K562 (cell line): ENCODE measurements around the gene NAV2. TPM values are rescaled to one million over a fixed set of nuclear protein-coding genes. Genes with fewer than 3 reads are reported as not detected.

Experiments
- ATAC-seq: fragments of 200-7000 bp; cut with Tn5 transposase; 3 replicates; pipeline ENCODE4 v1.9.1; 2020; ENCODE audit warnings: moderate library complexity
- BruUV-seq: library from RNA; stranded (reverse); fragments of 400-500 nt; replicated peaks from 2 replicates; lab custom pipeline; 2021; lab: Mats Ljungman, UMichigan
- CTCF ChIA-PET: fragments of 300-600 bp; formaldehyde crosslinking; extraction: SDS; loops from one replicate; lab custom pipeline; 2021; ENCODE audit warnings: low intra/inter-chr PET ratio; lab: Yijun Ruan, JAX
- POLR2A ChIA-PET: fragments of 300-600, 350-650 bp; sonication (Branson Sonifier 250); formaldehyde crosslinking; extraction: SDS; loops from one replicate; lab custom pipeline; 2021; ENCODE audit warnings: antibody characterized with exemption, inconsistent platforms; lab: Yijun Ruan, JAX
- DNase-seq, 4 experiments: peaks; one replicate each; pipeline versions ENCODE4 v3.0.0 to v3.0.0-alpha.2; 2011 to 2018; ENCODE audit warnings: low spot score in 3 of 4, mixed read lengths in 3 of 4; ENCODE audit errors: extremely low read depth in 1 of 4
- FAIRE-seq: peaks from 2 replicates; lab custom pipeline; 2011; peaks lifted over from hg19 to GRCh38; lab: Jason Lieb, UNC
- H2AFZ ChIP-seq: 2 replicates; pipeline ENCODE4 v1.6.0; 2011; ENCODE audit warnings: low read depth, low read length, control low read depth, inconsistent platforms
- H3K27ac ChIP-seq: fragments of 200-600 bp; 3 replicates; pipeline ENCODE4 v1.8.0; 2011; ENCODE audit warnings: low read depth, mild to moderate bottlenecking, control low read depth, inconsistent platforms, low read length, moderate library complexity, mixed read lengths; ENCODE audit errors: extremely low read depth
- H3K27me3 ChIP-seq, 2 experiments: fragments of 300-600 bp in 1 of 2; 2 replicates in 1 of 2; 3 replicates in 1 of 2; pipeline versions ENCODE4 v1.6.0 to v1.8.0; 2011; ENCODE audit warnings: inconsistent platforms in 2 of 2, low read length in 2 of 2, mild to moderate bottlenecking in 1 of 2, mixed read lengths in 1 of 2, moderate library complexity in 1 of 2; ENCODE audit not compliant: control insufficient read depth in 2 of 2, insufficient read depth in 2 of 2
- H3K36me3 ChIP-seq: fragments of 300-600 bp; 3 replicates; pipeline ENCODE4 v1.8.0; 2011; ENCODE audit warnings: mild to moderate bottlenecking, low read length, inconsistent platforms; ENCODE audit not compliant: control insufficient read depth, insufficient read depth
- H3K4me1 ChIP-seq, 2 experiments: fragments of 200-600 bp in 1 of 2; replicated peaks in 1 of 2; 2 replicates in 1 of 2; 3 replicates in 1 of 2; pipeline versions ENCODE4 v1.5.1 to v1.8.0; 2011; ENCODE audit warnings: inconsistent platforms in 2 of 2, low read length in 2 of 2, mild to moderate bottlenecking in 1 of 2, mixed read lengths in 1 of 2, moderate library complexity in 1 of 2; ENCODE audit not compliant: control insufficient read depth in 2 of 2, insufficient read depth in 2 of 2
- H3K4me2 ChIP-seq: 2 replicates; pipeline ENCODE4 v1.6.1; 2011; ENCODE audit warnings: low read length, control low read depth, inconsistent platforms, mixed read lengths; ENCODE audit not compliant: insufficient read depth
- H3K4me3 ChIP-seq: fragments of 200-600 bp; sonication (generic), shearing (Covaris generic); 2 replicates; pipeline ENCODE4 v1.5.1; 2016; ENCODE audit warnings: control low read depth, inconsistent platforms
- H3K79me2 ChIP-seq: fragments of 200-600 bp; 3 replicates; pipeline ENCODE4 v1.8.0; 2011; ENCODE audit warnings: low read length, inconsistent platforms; ENCODE audit not compliant: control insufficient read depth, insufficient read depth
- H3K9ac ChIP-seq, 2 experiments: 2 replicates each; pipeline versions ENCODE4 v1.6.0 to v1.6.1; 2011; ENCODE audit warnings: low read depth in 2 of 2, low read length in 2 of 2, control low read depth in 1 of 2, inconsistent platforms in 1 of 2, mild to moderate bottlenecking in 1 of 2, mixed read lengths in 1 of 2; ENCODE audit not compliant: insufficient read depth in 1 of 2
- H3K9me1 ChIP-seq: one replicate; pipeline ENCODE4 v1.6.0; 2011; ENCODE audit warnings: inconsistent platforms, mild to moderate bottlenecking, low read length, moderate library complexity; ENCODE audit not compliant: control insufficient read depth, insufficient read depth
- H3K9me3 ChIP-seq: replicated peaks from 2 replicates; pipeline ENCODE4 v1.5.1; 2011; ENCODE audit warnings: low read depth, low read length, inconsistent platforms; ENCODE audit not compliant: control insufficient read depth, insufficient read depth
- H4K20me1 ChIP-seq: replicated peaks from 2 replicates; pipeline ENCODE4 v1.6.1; 2011; ENCODE audit warnings: low read length, inconsistent platforms, mixed read lengths; ENCODE audit not compliant: control insufficient read depth, insufficient read depth
- AFF1 ChIP-seq, 2 experiments: fragments of 450-650 bp; IDR thresholded peaks; 2 replicates each; pipeline ENCODE4 v1.6.1; 2018; ENCODE audit warnings: mild to moderate bottlenecking in 2 of 2, low read depth in 1 of 2; ENCODE audit not compliant: partially characterized antibody in 2 of 2
- BRF1 ChIP-seq: IDR thresholded peaks from 3 replicates; pipeline ENCODE4 v1.6.1; 2011; ENCODE audit warnings: borderline replicate concordance, mild to moderate bottlenecking; ENCODE audit not compliant: insufficient read length; ENCODE audit errors: extremely low read depth
- DIDO1 ChIP-seq: fragments of 450-650 bp; IDR thresholded peaks from 2 replicates; pipeline ENCODE4 v1.6.1; 2016; ENCODE audit warnings: low read depth, missing biosample characterization, missing genetic modification characterization
- E2F5 ChIP-seq: sonication (generic); formaldehyde crosslinking; IDR thresholded peaks from 2 replicates; pipeline ENCODE4 v1.8.0; 2022; ENCODE audit warnings: mild to moderate bottlenecking, missing genetic modification reagents
- LEF1 ChIP-seq: fragments of 450-650 bp; IDR thresholded peaks from 2 replicates; pipeline ENCODE4 v1.6.1; 2016; ENCODE audit warnings: mild to moderate bottlenecking
- NONO ChIP-seq, 2 experiments: fragments of 200-400 bp in 1 of 2; fragments of 450-650 bp in 1 of 2; formaldehyde crosslinking in 1 of 2; IDR thresholded peaks; 2 replicates each; pipeline ENCODE4 v1.6.1; 2017; ENCODE audit warnings: low read depth in 2 of 2, mild to moderate bottlenecking in 2 of 2, moderate library complexity in 2 of 2, low read length in 1 of 2
- NR4A1 ChIP-seq, 2 experiments: fragments of 250-450 bp in 1 of 2; fragments of 450-650 bp in 1 of 2; sonication (Bioruptor Pico) in 1 of 2; IDR thresholded peaks; 2 replicates each; pipeline versions ENCODE4 v1.4.0 to v1.6.1; 2016 to 2020; ENCODE audit warnings: mild to moderate bottlenecking in 2 of 2, missing compliant biosample characterization in 1 of 2, missing genetic modification characterization in 1 of 2, moderate library complexity in 1 of 2
- POLR2G ChIP-seq: fragments of 200-400 bp; formaldehyde crosslinking; IDR thresholded peaks from 2 replicates; pipeline ENCODE4 v1.6.1; 2017; ENCODE audit warnings: low read depth, mild to moderate bottlenecking, antibody characterized with exemption, low read length, moderate library complexity
- PPARD ChIP-seq: fragments of 250-450 bp; sonication (Bioruptor Pico); IDR thresholded peaks from 2 replicates; pipeline ENCODE4 v1.8.0; 2022; ENCODE audit warnings: inconsistent platforms, mild to moderate bottlenecking, moderate library complexity
- SMAD4 ChIP-seq: fragments of 250-450 bp; sonication (Bioruptor Pico); conservative IDR thresholded peaks from 2 replicates; pipeline ENCODE4 v1.8.0; 2021; ENCODE audit warnings: inconsistent platforms, mild to moderate bottlenecking, moderate library complexity
- SP1 ChIP-seq: sonication (generic); formaldehyde crosslinking; IDR thresholded peaks from 2 replicates; pipeline ENCODE4 v1.8.1; 2022; ENCODE audit warnings: mild to moderate bottlenecking, missing genetic modification reagents
- ZNF561 ChIP-seq: fragments of 450-650 bp; formaldehyde crosslinking; conservative IDR thresholded peaks from 2 replicates; pipeline ENCODE4 v1.4.0; 2020; ENCODE audit warnings: mild to moderate bottlenecking, moderate library complexity
- WGBS: fragments of 100-300 bp; shearing (Covaris generic); methylation state at CpG from one replicate; pipeline ENCODE4 v1.1.6; 2016; ENCODE audit warnings: low coverage, mixed read lengths; ENCODE audit not compliant: insufficient coverage; ENCODE audit errors: missing lambda C conversion rate; 5-methylcytosine and 5-hydroxymethylcytosine counted together
- in situ Hi-C: fragments of 300-500 bp; cut with MboI; formaldehyde crosslinking; loops from 4 replicates; pipeline ENCODE4 v1.15.0; 2018; ENCODE audit warnings: inconsistent platforms, mixed read lengths
- intact Hi-C: fragments of 100-400 bp; cut with micrococcal nuclease; formaldehyde crosslinking; loops from 2 replicates; pipeline ENCODE4 v1.14.2; 2022
- polyA plus RNA-seq, 8 experiments: library from polyadenylated mRNA; depleted of rRNA in 4 of 8; stranded (reverse) in 5 of 8; unstranded in 3 of 8; fragments of >200 nt; fragmentation: Nextera tagmentation in 2 of 8; fragmentation: Illumina TruSeq in 1 of 8; extraction: Ambion mirVana in 2 of 8; extraction: Trizol in 1 of 8; gene quantifications; 2 replicates each; pipeline versions ENCODE4 v1.2.1 to v1.2.3, GENCODE V29; 2011 to 2014; ENCODE audit warnings: inconsistent platforms in 1 of 8, missing spikeins in 1 of 8
- total RNA-seq, 7 experiments: library from RNA; depleted of rRNA in 6 of 7; stranded (reverse); fragments of >200 nt in 6 of 7; fragmentation: Illumina TruSeq in 2 of 7; extraction: Trizol in 2 of 7; gene quantifications; 2 replicates each; pipeline versions ENCODE4 v1.2.1 to v1.2.3, GENCODE V29; 2011 to 2021; ENCODE audit warnings: low replicate concordance in 1 of 7
- TF ChIP-seq, protein P1 (sequence below): fragments of 450-650 bp; IDR thresholded peaks from 2 replicates; pipeline ENCODE4 v1.6.1; 2016; ENCODE audit warnings: missing biosample characterization, missing genetic modification characterization

Gene NAV2
- total and polyA plus RNA-seq, 9 of the 15 experiments (the other 6 are each of a cell fraction or from before 2014, with no cell fraction given) = 0.03 to 0.35 (median 0.05) TPM

DNA sequence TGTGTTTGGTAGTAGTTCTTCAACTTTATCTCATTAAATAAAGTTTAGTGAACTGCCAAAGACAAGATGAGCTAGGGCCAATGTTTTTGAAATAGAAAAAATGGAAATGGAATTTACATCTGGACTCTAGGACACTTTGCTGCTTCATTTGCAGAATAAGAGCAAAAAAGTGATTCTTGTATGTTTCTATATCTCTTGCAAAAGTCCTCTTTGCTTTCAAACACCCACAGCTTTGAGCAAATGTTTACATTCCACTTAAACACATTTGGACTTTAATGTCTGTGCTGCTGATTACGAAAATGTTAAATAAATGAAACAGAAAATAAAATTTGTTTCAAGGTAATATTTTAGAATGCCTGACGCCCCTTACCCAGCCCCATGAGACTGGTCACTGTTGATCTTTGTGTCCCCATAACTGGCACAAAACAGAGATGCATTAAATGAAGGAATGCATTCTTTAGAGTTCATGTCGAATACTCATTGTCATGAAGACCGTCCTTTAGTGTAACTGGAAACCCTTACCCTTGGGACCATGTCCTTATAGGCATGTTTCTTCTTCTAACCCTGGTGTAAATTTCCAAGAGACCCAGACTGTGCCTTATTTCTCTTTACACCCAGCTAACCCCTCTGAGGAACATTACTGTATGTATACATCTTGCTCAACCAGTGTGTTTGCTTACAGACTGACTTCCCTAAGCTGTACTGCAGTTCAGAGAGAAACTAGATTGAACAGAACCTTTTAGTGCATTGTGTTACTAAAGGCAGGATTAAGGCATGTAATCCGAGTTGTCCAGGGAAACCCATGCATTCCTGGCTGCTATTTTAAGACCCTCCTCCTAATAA, 199.7 kb downstream of the NAV2 start:
- 0% methylated on average over 5 of the region's 5 CpGs for WGBS
- H3K9me1 ChIP-seq = peaks cover 3% of the 10 kb centered on the region
- no peak overlapping the region for H3K4me3 ChIP-seq
- BruUV-seq = no TSS peak
- no peak overlapping the region for H3K27ac ChIP-seq
- in situ Hi-C loops = no loop called here
- ChIA-PET CTCF (interaction anchor here (0.6 kb wide), 1 partner anchor 701 kb away, joined by 3 read pairs; no protein-coding TSS in a partner anchor), POLR2A (interaction anchor here (1.2 kb wide), 1 partner anchor 16 kb away, joined by 3 read pairs; no protein-coding TSS in a partner anchor)
- intact Hi-C loops = no loop called here
- H3K9ac ChIP-seq = no peak overlapping the region
- no peaks in the 10 kb centered on the region for H3K4me1 ChIP-seq
- H3K79me2 ChIP-seq = no peaks in the 10 kb centered on the region
- no peaks in the 10 kb centered on the region for H3K36me3 ChIP-seq
- peaks cover 16 to 17% of the 10 kb centered on the region in 2 experiments; a peak in 4 of 5 replicates for H3K27me3 ChIP-seq
- no peak overlapping the region for H3K4me2 ChIP-seq
- DNase-seq (no peak), FAIRE-seq (no peak), ATAC-seq (no peak)
- H4K20me1 ChIP-seq = no peaks in the 10 kb centered on the region
- no peaks in the 10 kb centered on the region for H3K9me3 ChIP-seq
- no peak overlapping the region for H2AFZ ChIP-seq
- no peak for TF ChIP-seq E2F5 (CRISPR knock-in tag)
- TF ChIP-seq AFF1 (IDR thresholded peaks at IDR 0.05; ENCODE audit: low read depth in 1 of 2, partially characterized antibody in 2 of 2) = no peak
- TF ChIP-seq SMAD4 (CRISPR knock-in tag) = no peak
- TF ChIP-seq NR4A1 (CRISPR knock-in tag; IDR thresholded peaks at IDR 0.05) = no peak
- TF ChIP-seq NR4A1 (tag; IDR thresholded peaks at IDR 0.05) = no peak
- TF ChIP-seq BRF1 = no peak
- TF ChIP-seq LEF1 = no peak
- no peak for TF ChIP-seq POLR2G
- no peak for TF ChIP-seq SP1
- TF ChIP-seq PPARD (CRISPR knock-in tag) = no peak
- TF ChIP-seq, protein P1, sequence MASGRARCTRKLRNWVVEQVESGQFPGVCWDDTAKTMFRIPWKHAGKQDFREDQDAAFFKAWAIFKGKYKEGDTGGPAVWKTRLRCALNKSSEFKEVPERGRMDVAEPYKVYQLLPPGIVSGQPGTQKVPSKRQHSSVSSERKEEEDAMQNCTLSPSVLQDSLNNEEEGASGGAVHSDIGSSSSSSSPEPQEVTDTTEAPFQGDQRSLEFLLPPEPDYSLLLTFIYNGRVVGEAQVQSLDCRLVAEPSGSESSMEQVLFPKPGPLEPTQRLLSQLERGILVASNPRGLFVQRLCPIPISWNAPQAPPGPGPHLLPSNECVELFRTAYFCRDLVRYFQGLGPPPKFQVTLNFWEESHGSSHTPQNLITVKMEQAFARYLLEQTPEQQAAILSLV = no peak
- TF ChIP-seq NONO (IDR thresholded peaks at IDR 0.05; ENCODE audit: low read depth in 2 of 2, low read length in 1 of 2) = no peak
- no peak for TF ChIP-seq DIDO1
- no peak for TF ChIP-seq ZNF561 (CRISPR knock-in tag)
